Measurements from ENCODE around the gene MVB12B.

MVB12B gene

DNA sequence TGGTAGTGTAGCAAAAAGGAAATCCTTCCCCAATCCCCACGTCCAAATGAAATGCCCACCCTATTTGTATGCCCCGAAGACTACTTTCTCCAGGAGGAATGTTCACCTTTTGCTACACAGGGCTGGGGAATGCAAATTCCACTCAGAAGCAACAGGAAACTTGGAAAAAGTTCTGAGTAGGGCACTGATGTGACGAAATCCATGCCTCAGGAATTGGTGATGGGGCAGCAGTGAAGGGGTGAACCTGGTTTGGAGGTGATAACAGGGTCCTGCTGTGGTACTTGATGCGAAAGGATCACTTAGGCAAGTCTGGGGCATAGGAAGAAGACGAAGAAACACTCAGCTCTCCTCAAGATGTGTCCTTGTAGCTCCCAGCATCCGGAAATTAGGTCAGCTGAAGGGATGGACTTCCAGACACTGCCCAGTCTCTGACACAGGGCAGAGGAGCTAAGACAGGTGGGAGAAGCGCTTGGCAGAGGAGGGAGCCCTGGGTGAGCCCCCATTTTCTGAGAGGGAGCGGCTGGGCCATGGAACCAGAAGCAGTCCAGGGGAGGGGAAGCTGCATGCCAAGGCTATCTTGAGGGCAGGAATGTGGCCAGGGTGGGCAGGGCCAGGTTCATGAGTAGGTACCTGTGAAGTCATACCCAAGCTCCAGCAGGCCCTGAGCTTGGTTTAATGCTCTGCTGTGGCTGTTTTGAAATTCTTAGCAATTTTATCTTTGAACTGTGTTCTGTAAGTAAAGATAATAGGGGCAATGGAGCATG is 22.2 kb upstream of the MVB12B start:
- Histone ChIP-seq H3K79me1 (ENCODE audit: low read length) (peaks cover 2% of the 10 kb centered on the region), H2BK120ac (ENCODE audit: insufficient read depth, low read length, poor library complexity) (peak overlapping the region; percentile 10), H3K27me3 (ENCODE audit: insufficient read depth, low read length) (no peaks in the 10 kb centered on the region), H3K18ac (ENCODE audit: low read length) (no peak overlapping the region), H2BK5ac (ENCODE audit: low read depth, low read length, poor library complexity) (no peak overlapping the region), H4K12ac (ENCODE audit: low read depth, low read length) (no peak overlapping the region), H3K9ac (ENCODE audit: low read length) (no peak overlapping the region), H3K9me3 (ENCODE audit: insufficient read depth, low read depth, low read length) (no peaks in the 10 kb centered on the region), H3K4ac (ENCODE audit: low read depth, low read length) (no peak overlapping the region), H3K4me1 (ENCODE audit: control insufficient read depth in 1 of 2, insufficient read depth in 2 of 2, low read length in 2 of 2) (peaks cover 9% of the 10 kb centered on the region in 2 experiments), H3K4me2 (ENCODE audit: low read length) (no peak overlapping the region), H3K4me3 (ENCODE audit: low read depth, low read length) (no peak overlapping the region), H3K23ac (ENCODE audit: low read length) (no peak overlapping the region), H3K27ac (ENCODE audit: low read depth, low read length) (no peak overlapping the region), H2AFZ (ENCODE audit: insufficient read depth, low read length, poor library complexity) (no peak overlapping the region), H2AK5ac (ENCODE audit: low read length) (peak overlapping the region; percentile 21), H3K36me3 (ENCODE audit: control insufficient read depth in 1 of 2, insufficient read depth in 2 of 2, low read length in 2 of 2) (no peaks in the 10 kb centered on the region), H4K91ac (ENCODE audit: low read depth, low read length) (no peak overlapping the region), H2BK12ac (ENCODE audit: low read length) (no peak overlapping the region), H3K79me2 (ENCODE audit: control insufficient read depth, insufficient read depth, low read length, poor library complexity) (no peaks in the 10 kb centered on the region), H3K14ac (ENCODE audit: low read length) (no peak overlapping the region), H4K8ac (ENCODE audit: low read depth, low read length) (peak overlapping the region; percentile 8)
- WGBS (ENCODE audit: extremely low coverage, insufficient coverage, insufficient read length) = no CpG with 5 or more reads among the region's 8 CpGs
- peak in 1 of 2 donors; percentile 55 for DNase-seq

DNA sequence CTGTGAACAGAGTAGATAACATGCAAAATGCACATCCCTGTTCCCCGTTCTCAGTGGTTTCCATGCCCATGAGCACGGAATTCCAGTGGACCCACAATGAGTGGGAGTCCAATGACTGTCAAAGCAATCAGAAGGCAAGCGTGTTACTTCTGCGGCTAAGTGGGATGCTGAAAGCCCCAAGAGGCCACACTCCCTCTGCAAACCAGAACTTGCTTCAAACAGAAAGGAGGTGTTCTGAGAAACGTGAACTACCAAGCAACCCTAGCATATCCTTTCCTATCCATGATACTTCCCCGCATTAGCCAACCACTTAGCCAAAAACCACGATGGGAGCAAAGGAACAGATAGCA is 21.7 kb upstream of the MVB12B start:
- Histone ChIP-seq H3K27me3 (ENCODE audit: insufficient read depth, low read length) (no peaks in the 10 kb centered on the region), H3K4me1 (ENCODE audit: control insufficient read depth in 1 of 2, insufficient read depth in 2 of 2, low read length in 2 of 2) (peaks cover 9% of the 10 kb centered on the region in 2 experiments), H3K14ac (ENCODE audit: low read length) (no peak overlapping the region), H4K12ac (ENCODE audit: low read depth, low read length) (no peak overlapping the region), H3K36me3 (ENCODE audit: control insufficient read depth in 1 of 2, insufficient read depth in 2 of 2, low read length in 2 of 2) (no peaks in the 10 kb centered on the region), H2BK120ac (ENCODE audit: insufficient read depth, low read length, poor library complexity) (no peak overlapping the region), H3K9me3 (ENCODE audit: insufficient read depth, low read depth, low read length) (no peaks in the 10 kb centered on the region), H3K18ac (ENCODE audit: low read length) (no peak overlapping the region), H3K4ac (ENCODE audit: low read depth, low read length) (no peak overlapping the region), H3K23ac (ENCODE audit: low read length) (no peak overlapping the region), H2BK12ac (ENCODE audit: low read length) (no peak overlapping the region), H2AFZ (ENCODE audit: insufficient read depth, low read length, poor library complexity) (no peak overlapping the region), H2AK5ac (ENCODE audit: low read length) (no peak overlapping the region), H3K79me2 (ENCODE audit: control insufficient read depth, insufficient read depth, low read length, poor library complexity) (no peaks in the 10 kb centered on the region), H2BK5ac (ENCODE audit: low read depth, low read length, poor library complexity) (no peak overlapping the region), H3K27ac (ENCODE audit: low read depth, low read length) (no peak overlapping the region), H3K4me3 (ENCODE audit: low read depth, low read length) (no peak overlapping the region), H3K4me2 (ENCODE audit: low read length) (no peak overlapping the region), H3K9ac (ENCODE audit: low read length) (no peak overlapping the region), H4K8ac (ENCODE audit: low read depth, low read length) (no peak overlapping the region), H4K91ac (ENCODE audit: low read depth, low read length) (no peak overlapping the region), H3K79me1 (ENCODE audit: low read length) (peaks cover 2% of the 10 kb centered on the region)
- WGBS (ENCODE audit: extremely low coverage, insufficient coverage, insufficient read length) = no CpG with 5 or more reads among the region's 7 CpGs
- DNase-seq = no peak

DNA sequence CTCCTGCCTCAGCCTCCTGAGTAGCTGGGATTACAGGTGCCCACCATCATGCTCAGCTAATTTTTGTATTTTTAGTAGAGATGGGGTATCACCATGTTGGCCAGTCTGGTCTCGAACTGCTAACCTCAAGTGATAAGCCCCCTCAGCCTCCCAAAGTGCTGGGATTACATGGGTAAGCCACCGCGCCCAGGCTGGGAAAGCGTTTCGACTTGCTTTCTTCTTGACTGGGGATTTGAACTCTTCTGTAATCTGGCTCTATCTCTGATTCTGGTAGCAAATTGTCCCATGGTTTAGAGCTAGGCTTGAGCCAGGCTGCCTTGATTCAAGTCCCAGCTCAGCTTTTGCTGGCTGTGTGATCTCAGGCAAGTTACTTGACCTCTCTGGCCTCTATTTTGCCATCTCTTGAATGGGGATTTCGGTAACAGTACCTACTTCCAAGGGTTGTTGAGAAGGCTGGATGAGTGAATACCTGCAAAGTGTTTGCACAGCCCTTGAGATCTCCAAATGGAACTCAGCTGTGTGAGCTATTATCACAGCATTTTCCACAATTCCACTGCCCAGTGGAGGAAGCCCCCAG is 20.5 kb upstream of the MVB12B start:
- no peak overlapping the region for H3K4me3 ChIP-seq (ENCODE audit: low read depth, low read length)

DNA sequence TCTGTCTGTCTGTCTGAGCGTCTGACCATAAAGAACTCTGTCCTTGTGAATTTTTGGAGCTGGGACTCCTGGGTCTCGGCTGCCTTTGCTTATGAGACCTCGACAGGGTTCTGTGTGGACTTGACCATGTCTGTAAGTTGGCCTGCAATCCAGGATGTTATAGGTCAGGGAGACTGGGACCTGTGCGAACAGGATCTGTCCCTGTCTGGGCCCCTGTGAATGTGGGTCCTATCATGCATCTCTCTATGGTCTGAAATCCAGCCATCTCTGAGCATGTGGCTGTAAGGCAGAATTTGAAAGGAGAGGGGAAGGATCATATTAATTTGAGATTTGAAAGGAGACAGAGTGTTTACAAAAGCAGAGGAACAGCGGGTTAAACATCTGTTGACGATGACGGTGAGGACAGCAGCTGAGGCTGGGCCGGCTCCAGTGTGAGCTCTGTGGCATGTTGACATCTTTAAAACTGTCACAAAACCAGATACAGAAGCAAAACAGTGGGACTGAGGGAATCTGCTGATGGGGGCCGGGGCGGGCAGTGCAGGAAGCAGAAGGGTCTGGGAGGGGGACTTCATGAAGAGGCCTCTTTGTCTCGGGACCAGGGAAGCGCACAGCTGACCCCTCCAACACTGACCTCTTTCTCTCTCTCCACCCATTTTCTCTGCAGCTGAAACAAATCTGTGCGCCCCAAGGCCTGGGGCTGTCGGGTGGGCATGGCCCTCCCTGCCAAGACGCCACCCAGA is 19.1 kb upstream of the MVB12B start:
- Histone ChIP-seq H2BK5ac (ENCODE audit: low read depth, low read length, poor library complexity) (no peak overlapping the region), H3K79me1 (ENCODE audit: low read length) (peaks cover 2% of the 10 kb centered on the region), H3K4me1 (ENCODE audit: control insufficient read depth in 1 of 2, insufficient read depth in 2 of 2, low read length in 2 of 2) (peaks cover 9% of the 10 kb centered on the region in 2 experiments), H3K79me2 (ENCODE audit: control insufficient read depth, insufficient read depth, low read length, poor library complexity) (no peaks in the 10 kb centered on the region), H4K8ac (ENCODE audit: low read depth, low read length) (no peak overlapping the region), H2AK5ac (ENCODE audit: low read length) (no peak overlapping the region), H3K9me3 (ENCODE audit: insufficient read depth, low read depth, low read length) (no peaks in the 10 kb centered on the region), H3K18ac (ENCODE audit: low read length) (no peak overlapping the region), H3K23ac (ENCODE audit: low read length) (no peak overlapping the region), H3K9ac (ENCODE audit: low read length) (no peak overlapping the region), H2BK120ac (ENCODE audit: insufficient read depth, low read length, poor library complexity) (no peak overlapping the region), H4K12ac (ENCODE audit: low read depth, low read length) (no peak overlapping the region), H2AFZ (ENCODE audit: insufficient read depth, low read length, poor library complexity) (no peak overlapping the region), H3K4me2 (ENCODE audit: low read length) (no peak overlapping the region), H3K27ac (ENCODE audit: low read depth, low read length) (no peak overlapping the region), H3K36me3 (ENCODE audit: control insufficient read depth in 1 of 2, insufficient read depth in 2 of 2, low read length in 2 of 2) (no peaks in the 10 kb centered on the region), H4K91ac (ENCODE audit: low read depth, low read length) (no peak overlapping the region), H2BK12ac (ENCODE audit: low read length) (no peak overlapping the region), H3K4ac (ENCODE audit: low read depth, low read length) (no peak overlapping the region), H3K14ac (ENCODE audit: low read length) (no peak overlapping the region), H3K4me3 (ENCODE audit: low read depth, low read length) (no peak overlapping the region), H3K27me3 (ENCODE audit: insufficient read depth, low read length) (no peaks in the 10 kb centered on the region)
- DNase-seq = no peak
- WGBS (ENCODE audit: extremely low coverage, insufficient coverage, insufficient read length) = no CpG with 5 or more reads among the region's 15 CpGs

More for the DNA sequence above, 20.5 kb upstream of the MVB12B start:
- DNase-seq = no peak
- Histone ChIP-seq H3K4me1 (ENCODE audit: control insufficient read depth in 1 of 2, insufficient read depth in 2 of 2, low read length in 2 of 2) (peaks cover 9% of the 10 kb centered on the region in 2 experiments), H3K79me2 (ENCODE audit: control insufficient read depth, insufficient read depth, low read length, poor library complexity) (no peaks in the 10 kb centered on the region), H3K9ac (ENCODE audit: low read length) (no peak overlapping the region), H3K27me3 (ENCODE audit: insufficient read depth, low read length) (no peaks in the 10 kb centered on the region), H4K12ac (ENCODE audit: low read depth, low read length) (no peak overlapping the region), H3K4me2 (ENCODE audit: low read length) (no peak overlapping the region), H2BK5ac (ENCODE audit: low read depth, low read length, poor library complexity) (no peak overlapping the region), H4K91ac (ENCODE audit: low read depth, low read length) (no peak overlapping the region), H4K8ac (ENCODE audit: low read depth, low read length) (no peak overlapping the region), H2AFZ (ENCODE audit: insufficient read depth, low read length, poor library complexity) (no peak overlapping the region), H2BK12ac (ENCODE audit: low read length) (no peak overlapping the region), H3K18ac (ENCODE audit: low read length) (no peak overlapping the region), H3K23ac (ENCODE audit: low read length) (no peak overlapping the region), H3K79me1 (ENCODE audit: low read length) (peaks cover 2% of the 10 kb centered on the region), H3K27ac (ENCODE audit: low read depth, low read length) (no peak overlapping the region), H3K36me3 (ENCODE audit: control insufficient read depth in 1 of 2, insufficient read depth in 2 of 2, low read length in 2 of 2) (no peaks in the 10 kb centered on the region), H3K4ac (ENCODE audit: low read depth, low read length) (no peak overlapping the region), H2BK120ac (ENCODE audit: insufficient read depth, low read length, poor library complexity) (no peak overlapping the region), H3K9me3 (ENCODE audit: insufficient read depth, low read depth, low read length) (no peaks in the 10 kb centered on the region), H3K14ac (ENCODE audit: low read length) (no peak overlapping the region), H2AK5ac (ENCODE audit: low read length) (no peak overlapping the region)
- WGBS (ENCODE audit: extremely low coverage, insufficient coverage, insufficient read length) = no CpG with 5 or more reads among the region's 6 CpGs
